ENCODE measurements around the gene RGR. TPM values are rescaled to one million over a fixed set of nuclear protein-coding genes. Genes with fewer than 3 reads are reported as not detected.

Gene RGR, protein sequence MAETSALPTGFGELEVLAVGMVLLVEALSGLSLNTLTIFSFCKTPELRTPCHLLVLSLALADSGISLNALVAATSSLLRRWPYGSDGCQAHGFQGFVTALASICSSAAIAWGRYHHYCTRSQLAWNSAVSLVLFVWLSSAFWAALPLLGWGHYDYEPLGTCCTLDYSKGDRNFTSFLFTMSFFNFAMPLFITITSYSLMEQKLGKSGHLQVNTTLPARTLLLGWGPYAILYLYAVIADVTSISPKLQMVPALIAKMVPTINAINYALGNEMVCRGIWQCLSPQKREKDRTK
- total RNA-seq (2014; rRNA removed) (not detected in 2 replicates), Bru-seq, nascent RNA (percentile 5 among the genes with signal in this experiment), BruChase-seq, experiment 1, labeled RNA remaining after a 6-hour chase (not detected), BruChase-seq, experiment 2, labeled RNA remaining after a 2-hour chase (not detected)
- long read RNA-seq = 0 reads

DNA sequence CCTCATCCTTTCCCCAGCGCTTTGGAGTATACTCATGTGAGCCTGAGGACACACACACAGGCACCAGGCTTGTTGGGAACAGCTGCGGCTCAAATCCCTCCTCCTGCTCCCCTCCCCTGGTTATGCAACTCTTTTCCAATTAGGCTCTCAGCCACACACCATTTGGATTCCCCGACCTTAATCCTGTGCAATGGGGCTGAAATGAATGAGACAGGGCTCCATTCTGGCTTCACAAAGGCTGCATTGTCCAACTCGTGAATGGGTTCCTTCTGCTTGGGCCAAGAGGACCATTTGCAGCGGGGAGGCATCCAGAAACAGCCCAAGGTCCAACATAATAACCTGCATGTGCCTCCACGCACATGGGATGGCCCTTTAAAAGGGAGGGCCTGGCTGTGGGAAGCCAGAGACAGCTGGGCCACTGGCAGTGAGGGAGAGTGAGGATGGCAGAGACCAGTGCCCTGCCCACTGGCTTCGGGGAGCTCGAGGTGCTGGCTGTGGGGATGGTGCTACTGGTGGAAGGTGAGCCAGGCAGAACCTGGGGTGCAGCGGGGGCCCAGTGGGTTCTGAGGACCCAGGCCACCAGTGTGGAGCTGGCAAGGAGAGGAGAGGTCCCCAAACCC is at the start of gene RGR:
Gene RGR (plus strand): TSS at position 403 of the 620 bp plus-strand sequence. CDS start 38 bp downstream, at position 441.
- BruUV-seq (replicated peaks) = no TSS peak
- POLR2A ChIA-PET (ENCODE audit: unreplicated experiment) = no interaction called here
- ATAC-seq = no peak

DNA sequence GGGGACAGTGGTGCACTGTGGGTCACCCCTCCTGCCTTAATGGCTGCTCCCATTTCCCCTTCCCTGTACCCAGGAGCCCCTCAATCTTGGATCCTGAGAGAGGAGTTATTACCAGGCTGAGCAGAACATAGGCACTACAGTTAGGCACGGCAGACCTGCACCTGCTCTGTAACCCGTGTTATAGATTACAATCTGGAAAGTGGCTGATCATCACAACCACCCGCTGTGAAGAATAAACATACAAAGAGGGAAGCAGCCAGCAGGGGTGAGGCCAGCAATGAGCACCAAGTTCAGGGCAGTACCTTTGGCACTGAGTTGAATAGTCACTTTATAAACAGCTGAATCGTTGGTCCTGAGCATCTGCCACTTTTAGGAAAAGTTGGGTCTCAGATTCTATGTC is 48.8 kb upstream of the RGR start:
- Histone ChIP-seq H3K36me3 (ENCODE audit: low read depth, low read length) (no peaks in the 10 kb centered on the region), H2AFZ (ENCODE audit: low read length) (no peak overlapping the region), H3K27ac (ENCODE audit: low read length) (no peak overlapping the region), H3K79me2 (ENCODE audit: low read length) (no peaks in the 10 kb centered on the region), H3K4me3 (ENCODE audit: low read length) (no peak overlapping the region), H3K9me2 (replicated peaks; ENCODE audit: low read length) (no peaks in the 10 kb centered on the region), H3K9ac (ENCODE audit: low read length) (no peak overlapping the region), H3K4me1 (ENCODE audit: insufficient read depth, low read length) (no peaks in the 10 kb centered on the region), H4K20me1 (ENCODE audit: low read length) (no peaks in the 10 kb centered on the region), H3K9me3 (ENCODE audit: low read length) (no peaks in the 10 kb centered on the region), H3F3A (ENCODE audit: low read length, unreplicated experiment) (no peaks in the 10 kb centered on the region), H3K4me2 (ENCODE audit: low read length) (no peak overlapping the region), H3K27me3 (ENCODE audit: low read length) (peaks cover 86% of the 10 kb centered on the region)
- ChIA-PET POLR2A (ENCODE audit: unreplicated experiment) (no interaction called here), CTCF (no interaction called here)
- ATAC-seq = no peak
- no TSS peak for BruUV-seq (replicated peaks)
- intact Hi-C loops (cut with micrococcal nuclease) = no loop called here
- TF ChIP-seq EZH2phosphoT487 (IDR thresholded peaks at IDR 0.05; ENCODE audit: borderline replicate concordance, low read length) (no peak), EZH2 (IDR thresholded peaks at IDR 0.05; ENCODE audit: low read length, unreplicated experiment) (no peak)
- TF ChIP-seq, protein P1, sequence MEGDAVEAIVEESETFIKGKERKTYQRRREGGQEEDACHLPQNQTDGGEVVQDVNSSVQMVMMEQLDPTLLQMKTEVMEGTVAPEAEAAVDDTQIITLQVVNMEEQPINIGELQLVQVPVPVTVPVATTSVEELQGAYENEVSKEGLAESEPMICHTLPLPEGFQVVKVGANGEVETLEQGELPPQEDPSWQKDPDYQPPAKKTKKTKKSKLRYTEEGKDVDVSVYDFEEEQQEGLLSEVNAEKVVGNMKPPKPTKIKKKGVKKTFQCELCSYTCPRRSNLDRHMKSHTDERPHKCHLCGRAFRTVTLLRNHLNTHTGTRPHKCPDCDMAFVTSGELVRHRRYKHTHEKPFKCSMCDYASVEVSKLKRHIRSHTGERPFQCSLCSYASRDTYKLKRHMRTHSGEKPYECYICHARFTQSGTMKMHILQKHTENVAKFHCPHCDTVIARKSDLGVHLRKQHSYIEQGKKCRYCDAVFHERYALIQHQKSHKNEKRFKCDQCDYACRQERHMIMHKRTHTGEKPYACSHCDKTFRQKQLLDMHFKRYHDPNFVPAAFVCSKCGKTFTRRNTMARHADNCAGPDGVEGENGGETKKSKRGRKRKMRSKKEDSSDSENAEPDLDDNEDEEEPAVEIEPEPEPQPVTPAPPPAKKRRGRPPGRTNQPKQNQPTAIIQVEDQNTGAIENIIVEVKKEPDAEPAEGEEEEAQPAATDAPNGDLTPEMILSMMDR (conservative IDR thresholded peaks at IDR 0.05; ENCODE audit: low read depth, low read length) = no peak
- DNase-seq = no peak

More for the DNA sequence above, at the start of gene RGR:
- CTCF ChIA-PET = no interaction called here
- Histone ChIP-seq H3F3A (ENCODE audit: low read length, unreplicated experiment) (no peaks in the 10 kb centered on the region), H2AFZ (ENCODE audit: low read length) (no peak within 1 kb of the TSS), H3K4me2 (ENCODE audit: low read length) (no peak within 1 kb of the TSS), H3K27ac (ENCODE audit: low read length) (no peak within 1 kb of the TSS), H3K4me1 (ENCODE audit: insufficient read depth, low read length) (no peaks in the 10 kb centered on the region), H3K4me3 (ENCODE audit: low read length) (no peak within 1 kb of the TSS), H3K27me3 (ENCODE audit: low read length) (peaks cover 22% of the 10 kb centered on the region), H3K79me2 (ENCODE audit: low read length) (no peaks in the 10 kb centered on the region), H3K36me3 (ENCODE audit: low read depth, low read length) (no peaks in the 10 kb centered on the region), H4K20me1 (ENCODE audit: low read length) (no peaks in the 10 kb centered on the region), H3K9me2 (replicated peaks; ENCODE audit: low read length) (no peaks in the 10 kb centered on the region), H3K9me3 (ENCODE audit: low read length) (no peaks in the 10 kb centered on the region), H3K9ac (ENCODE audit: low read length) (no peak within 1 kb of the TSS)
- TF ChIP-seq, protein P1 (conservative IDR thresholded peaks at IDR 0.05; ENCODE audit: low read depth, low read length) = no peak
- TF ChIP-seq EZH2 (IDR thresholded peaks at IDR 0.05; ENCODE audit: low read length, unreplicated experiment) (no peak), EZH2phosphoT487 (IDR thresholded peaks at IDR 0.05; ENCODE audit: borderline replicate concordance, low read length) (no peak)
- intact Hi-C loops (cut with micrococcal nuclease) = no loop called here
- no peak for DNase-seq

DNA sequence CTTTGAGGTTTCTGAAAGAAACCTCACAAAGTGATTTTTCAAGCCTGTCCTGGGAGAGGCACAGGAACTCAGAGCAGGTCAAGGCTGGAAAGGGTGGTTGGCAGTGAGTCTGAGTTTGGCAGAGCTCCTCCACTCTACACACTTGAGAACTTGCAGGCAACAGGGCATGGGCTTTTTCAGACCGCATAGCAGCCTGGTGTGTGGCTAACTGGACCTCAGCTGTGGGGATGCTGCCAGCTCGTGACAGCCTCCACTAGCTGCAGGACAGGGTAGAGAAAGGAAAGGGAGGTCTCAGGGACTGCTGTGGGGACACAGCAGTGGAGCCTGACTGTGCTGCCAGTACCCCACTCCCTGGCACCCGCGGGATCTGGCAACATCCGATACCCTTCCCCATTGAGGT is 47.9 kb upstream of the RGR start:
- H3K36me3 ChIP-seq (ENCODE audit: low read depth, low read length) = no peaks in the 10 kb centered on the region
- no peaks in the 10 kb centered on the region for H3K9me2 ChIP-seq (replicated peaks; ENCODE audit: low read length)
- H3K4me2 ChIP-seq (ENCODE audit: low read length) = no peak overlapping the region
- H2AFZ ChIP-seq (ENCODE audit: low read length) = no peak overlapping the region
- H3K4me3 ChIP-seq (ENCODE audit: low read length) = no peak overlapping the region
- no peaks in the 10 kb centered on the region for H4K20me1 ChIP-seq (ENCODE audit: low read length)
- no peaks in the 10 kb centered on the region for H3K9me3 ChIP-seq (ENCODE audit: low read length)
- H3F3A ChIP-seq (ENCODE audit: low read length, unreplicated experiment) = no peaks in the 10 kb centered on the region
- DNase-seq = no peak
- no TSS peak for BruUV-seq (replicated peaks)
- no peak for TF ChIP-seq EZH2phosphoT487 (IDR thresholded peaks at IDR 0.05; ENCODE audit: borderline replicate concordance, low read length)
- TF ChIP-seq EZH2 (IDR thresholded peaks at IDR 0.05; ENCODE audit: low read length, unreplicated experiment) = no peak
- TF ChIP-seq, protein P1 (conservative IDR thresholded peaks at IDR 0.05; ENCODE audit: low read depth, low read length) = no peak
- H3K27ac ChIP-seq (ENCODE audit: low read length) = no peak overlapping the region
- POLR2A ChIA-PET (ENCODE audit: unreplicated experiment) = no interaction called here
- intact Hi-C loops (cut with micrococcal nuclease) = no loop called here
- ATAC-seq = no peak
- peaks cover 77% of the 10 kb centered on the region for H3K27me3 ChIP-seq (ENCODE audit: low read length)
- CTCF ChIA-PET = no interaction called here
- H3K79me2 ChIP-seq (ENCODE audit: low read length) = no peaks in the 10 kb centered on the region
- H3K9ac ChIP-seq (ENCODE audit: low read length) = no peak overlapping the region
- no peaks in the 10 kb centered on the region for H3K4me1 ChIP-seq (ENCODE audit: insufficient read depth, low read length)

Data from PC-3 (cell line).